SIG-M5 (cell line): ENCODE data around the gene MADCAM1.

Source experiments
- DNase-seq: peaks from one replicate; lab custom pipeline; 2025; lab: John Stamatoyannopoulos, UW

Gene MADCAM1

DNA sequence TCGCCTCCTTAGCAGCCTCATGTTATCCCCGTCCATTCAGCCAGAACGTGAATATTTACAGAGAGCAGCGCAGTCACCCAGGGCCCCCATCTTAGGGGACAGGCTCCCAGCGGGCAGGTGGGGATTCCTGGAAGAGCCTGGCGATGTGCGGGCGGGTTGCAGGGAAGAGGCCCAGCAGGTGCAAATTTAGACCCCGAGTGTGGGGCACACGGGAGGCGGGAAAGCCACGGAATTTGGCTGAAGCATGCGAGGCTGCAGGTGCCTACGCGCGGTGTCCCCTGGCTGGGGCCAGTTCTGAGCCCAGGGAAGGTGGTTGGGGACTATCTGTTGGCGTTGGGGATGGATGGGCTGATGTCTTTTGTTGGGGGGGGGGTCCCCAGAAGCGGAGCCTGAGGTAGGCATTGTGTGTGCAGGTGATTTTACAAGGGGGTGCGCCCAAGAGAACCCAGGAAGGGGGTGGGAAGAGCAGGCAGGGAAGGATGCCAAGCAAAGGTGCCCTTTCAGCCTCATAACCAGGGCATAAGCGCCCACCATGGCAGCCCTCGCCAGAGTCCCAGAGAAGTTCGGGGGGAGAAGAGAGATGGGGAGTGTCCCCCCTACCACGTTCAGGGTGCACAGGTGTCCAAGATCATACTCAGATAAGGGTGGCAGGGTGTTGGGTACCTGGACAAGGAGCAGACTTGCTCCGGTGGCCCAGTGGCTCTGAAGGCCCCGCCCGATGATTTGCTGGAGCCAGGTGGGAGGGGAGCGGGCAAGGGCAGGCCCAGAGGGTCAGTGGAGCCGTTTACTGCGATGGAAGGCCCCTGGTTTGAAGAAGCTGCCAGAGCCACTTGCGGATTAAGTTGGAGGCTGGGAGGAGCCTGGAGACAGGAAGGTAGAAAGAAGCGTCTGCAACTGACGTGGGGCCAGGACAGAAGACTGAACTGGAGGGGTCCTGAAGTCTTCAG lies 12.2 kb downstream of the MADCAM1 start:
- DNase-seq, result no peak

DNA sequence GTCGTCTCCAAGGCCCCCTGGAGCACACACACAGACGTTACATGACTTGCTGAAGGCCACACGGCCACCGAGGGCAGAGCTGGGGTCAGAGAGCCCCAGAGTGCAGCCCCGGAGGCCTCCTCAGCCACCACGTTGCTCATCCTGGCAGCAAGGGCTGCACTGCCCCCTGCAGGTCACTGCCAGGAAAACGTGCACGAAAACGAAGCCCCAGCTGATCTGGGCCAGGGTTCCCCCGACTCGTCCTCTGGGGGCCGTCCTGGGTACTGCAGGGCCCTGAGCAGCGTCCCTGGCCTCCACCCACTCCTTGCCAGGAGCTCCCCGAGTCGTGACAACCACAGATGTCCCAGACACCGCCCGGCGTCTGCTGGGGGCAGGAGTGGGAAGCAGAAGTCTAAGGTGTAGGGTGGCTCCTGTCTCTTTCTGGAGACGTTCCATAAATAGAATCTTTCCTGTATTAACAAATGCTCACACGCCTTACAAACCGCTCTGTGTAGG lies 14.4 kb downstream of the MADCAM1 start:
- peak; percentile 47 for DNase-seq

DNA sequence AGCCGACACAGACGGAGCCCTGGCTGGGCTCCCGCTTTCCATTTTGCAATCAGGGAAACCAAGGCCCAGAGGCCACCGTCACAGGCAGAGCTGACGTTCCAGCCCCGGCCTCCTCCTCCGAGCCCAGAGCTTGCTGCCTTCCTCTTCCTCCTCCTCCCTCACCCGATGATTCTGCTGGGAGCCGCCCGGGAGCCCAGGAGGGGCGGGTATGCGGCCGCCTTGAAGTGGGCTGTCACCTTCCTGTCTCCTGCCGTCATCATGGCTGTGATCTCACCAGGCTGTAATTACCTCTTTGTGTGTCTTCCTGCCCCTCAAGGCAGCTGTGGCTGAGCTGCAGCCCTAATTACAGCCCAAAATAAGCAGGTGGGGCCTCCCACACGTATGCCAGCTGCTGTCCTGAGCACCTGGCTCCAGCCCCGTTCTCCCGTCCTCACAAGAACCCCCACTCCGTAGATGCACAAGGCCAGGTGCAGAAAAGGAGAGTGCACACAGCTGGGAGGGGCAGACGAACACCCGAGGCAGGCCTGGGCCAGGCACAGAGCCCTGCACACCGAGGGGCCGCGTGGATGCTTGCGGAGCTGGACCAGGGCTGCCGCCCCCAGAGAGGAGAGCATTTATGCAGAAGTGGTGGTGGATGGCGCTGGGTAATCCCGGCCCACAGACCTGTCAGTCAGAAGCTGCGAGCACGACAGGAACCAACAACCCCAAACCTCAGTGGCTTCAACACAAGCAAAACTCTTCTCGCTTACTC lies 15.0 kb downstream of the MADCAM1 start:
- DNase-seq, result no peak

DNA sequence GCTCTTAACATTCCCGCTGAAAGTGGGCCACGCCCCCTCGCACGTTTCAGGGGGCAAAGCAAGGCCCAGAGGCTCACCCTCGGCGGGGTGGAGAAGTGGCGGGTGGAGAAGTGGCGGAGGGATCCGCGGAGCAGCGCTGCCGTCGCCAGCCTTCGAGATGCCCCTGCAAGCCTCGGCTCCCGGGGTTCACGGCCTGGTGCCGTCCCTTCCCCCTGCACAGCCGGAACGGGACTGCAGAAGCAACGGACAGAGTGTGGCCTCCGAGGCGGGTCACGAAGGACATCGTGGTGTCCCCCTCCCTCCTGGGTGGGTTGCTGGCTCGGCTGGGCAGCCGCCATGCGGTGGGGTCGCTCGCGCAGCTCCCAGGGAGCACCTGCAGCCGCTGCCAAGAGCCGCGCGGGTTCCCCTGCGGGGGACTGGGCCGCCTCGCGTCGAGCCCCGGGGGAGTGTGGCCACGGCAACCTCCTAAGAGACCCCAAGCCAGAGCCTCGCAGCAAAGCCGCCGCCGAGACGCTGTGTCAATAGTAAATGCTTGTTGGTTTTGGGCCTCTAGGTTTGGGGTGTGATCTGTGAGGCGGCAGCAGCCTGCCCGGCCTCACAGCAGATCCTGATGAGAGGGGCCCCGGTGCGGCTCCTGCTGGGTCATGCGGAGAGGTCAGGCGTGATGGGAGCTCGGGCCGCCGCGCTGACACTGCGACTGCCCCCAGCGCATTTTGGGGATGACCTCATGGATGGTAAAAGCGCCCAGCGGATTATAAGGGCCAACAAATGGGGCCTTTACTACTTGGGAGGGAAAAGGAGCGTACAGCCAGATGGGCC lies 16.5 kb downstream of the MADCAM1 start:
- DNase-seq, result no peak

DNA sequence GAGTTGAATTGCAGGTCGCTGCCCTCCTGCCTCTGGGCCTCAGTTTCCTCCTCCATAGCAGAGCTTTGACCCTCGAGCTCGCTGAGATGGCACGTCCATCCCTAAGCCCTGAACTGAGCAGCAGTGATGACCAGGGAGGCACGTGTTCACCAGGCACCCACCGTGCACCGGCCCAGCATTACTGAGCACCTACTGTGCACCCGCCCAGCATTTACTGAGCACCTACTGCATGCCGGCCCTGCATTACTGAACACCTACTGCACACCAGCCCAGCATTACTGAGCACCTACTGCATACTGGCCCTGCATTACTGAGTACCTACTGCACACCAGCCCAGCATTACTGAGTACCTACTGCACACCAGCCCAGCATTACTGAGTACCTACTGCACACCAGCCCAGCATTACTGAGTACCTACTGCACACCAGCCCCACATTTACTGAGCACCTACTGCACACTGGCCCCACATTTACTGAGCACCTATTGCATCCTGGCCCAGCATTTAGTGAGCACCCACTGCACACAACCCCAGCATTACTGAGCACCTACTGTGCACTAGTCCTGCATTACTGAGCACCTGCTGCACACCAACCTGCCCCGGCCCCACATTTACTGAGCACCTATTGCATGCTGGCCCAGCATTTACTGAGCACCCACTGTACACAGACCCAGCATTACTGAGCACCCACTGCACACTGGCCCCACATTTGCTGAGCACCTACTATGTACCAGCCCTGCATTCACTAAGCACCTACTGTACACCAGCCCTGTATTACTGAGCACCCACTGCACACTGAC lies 17.3 kb downstream of the MADCAM1 start:
- DNase-seq, result no peak

DNA sequence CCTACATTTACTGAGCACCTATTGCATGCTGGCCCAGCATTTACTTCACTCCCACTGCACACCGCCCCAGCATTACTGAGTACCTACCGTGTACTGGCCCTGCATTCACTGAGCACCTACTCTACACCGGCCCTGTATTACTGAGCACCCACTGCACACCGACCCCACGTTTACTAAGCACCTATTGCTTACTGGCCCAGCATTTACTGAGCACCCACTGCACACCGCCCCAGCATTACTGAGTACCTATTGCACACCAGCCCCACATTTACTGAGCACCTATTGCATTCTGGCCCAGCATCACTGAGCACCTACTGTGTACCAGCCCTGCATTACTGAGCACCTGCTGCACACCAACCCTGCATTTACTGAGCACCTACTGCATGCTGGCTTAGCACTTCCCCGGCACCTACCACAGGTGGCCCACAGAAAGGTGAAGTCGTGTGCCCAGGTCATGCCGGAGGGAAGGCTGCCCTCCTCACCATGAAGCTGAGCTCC lies 17.9 kb downstream of the MADCAM1 start:
- no peak for DNase-seq

DNA sequence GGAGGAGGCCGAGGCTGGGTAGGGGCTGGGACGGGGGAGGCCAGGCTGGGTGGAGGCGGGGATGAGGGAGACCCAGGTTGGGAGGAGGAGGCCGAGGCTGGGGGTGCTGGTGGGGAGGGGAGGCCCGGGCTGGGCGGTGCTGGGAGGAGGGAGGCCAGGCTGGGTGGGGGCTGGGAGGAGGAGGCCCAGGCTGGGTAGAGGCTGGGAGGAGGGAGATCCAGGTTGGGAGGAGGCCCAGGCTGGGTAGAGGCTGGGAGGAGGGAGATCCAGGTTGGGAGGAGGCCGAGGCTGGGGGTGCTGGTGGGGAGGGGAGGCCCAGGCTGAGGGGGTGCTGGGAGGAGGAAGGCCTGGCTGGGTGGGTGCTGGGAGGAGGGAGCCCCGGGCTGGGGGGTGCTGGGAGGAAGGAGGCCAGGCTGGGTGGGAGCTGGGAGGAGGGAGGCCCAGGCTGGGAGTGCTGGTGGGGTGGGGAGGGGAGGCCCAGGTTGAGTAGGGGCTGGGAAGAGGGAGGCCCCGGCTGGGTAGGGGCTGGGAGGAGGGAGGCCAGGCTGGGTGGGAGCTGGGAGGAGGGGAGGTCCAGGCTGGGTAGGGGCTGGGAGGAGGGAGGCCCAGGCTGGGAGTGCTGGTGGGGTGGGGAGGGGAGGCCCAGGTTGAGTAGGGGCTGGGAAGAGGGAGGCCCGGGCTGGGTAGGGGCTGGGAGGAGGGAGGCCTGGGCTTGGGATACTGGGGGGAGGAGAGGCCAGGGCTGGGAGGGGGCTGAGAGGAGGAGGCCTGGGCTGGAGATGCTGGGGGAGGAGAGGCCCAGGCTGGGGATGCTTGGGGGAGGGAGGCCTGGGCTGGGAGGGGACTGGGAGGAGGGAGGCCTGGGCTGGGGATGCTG lies 21.7 kb downstream of the MADCAM1 start:
- no peak for DNase-seq

DNA sequence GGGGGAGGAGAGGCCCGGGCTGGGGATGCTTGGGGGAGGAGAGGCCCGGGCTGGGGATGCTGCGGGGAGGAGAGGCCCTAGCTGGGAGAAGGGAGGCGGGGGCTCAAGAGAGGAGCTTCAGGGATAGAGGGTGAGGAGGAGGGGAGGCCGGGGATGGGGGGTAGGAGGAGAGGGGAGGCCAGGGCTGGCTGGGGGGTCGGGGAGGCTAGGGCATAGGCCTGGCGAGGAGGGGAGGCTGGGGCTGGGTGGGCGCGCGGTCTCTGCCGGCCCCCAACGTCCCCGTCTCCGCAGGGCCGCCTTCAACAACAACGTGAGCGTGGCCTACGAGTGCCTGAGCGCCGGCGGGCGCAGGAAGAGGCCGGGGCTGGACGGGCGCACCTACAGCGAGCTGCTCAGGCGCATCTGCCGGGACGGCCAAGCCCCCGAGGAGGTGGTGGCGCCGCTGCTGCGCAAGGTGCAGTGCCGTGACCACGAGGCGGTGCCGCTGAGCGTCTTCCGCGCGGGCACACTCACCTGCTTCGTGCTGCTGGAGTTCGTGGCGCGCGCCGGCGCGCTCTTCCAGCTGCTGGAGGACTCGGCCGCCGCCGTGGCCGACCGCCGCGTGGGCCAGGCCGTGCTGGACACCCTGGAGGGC lies 22.4 kb downstream of the MADCAM1 start:
- DNase-seq, result no peak

DNA sequence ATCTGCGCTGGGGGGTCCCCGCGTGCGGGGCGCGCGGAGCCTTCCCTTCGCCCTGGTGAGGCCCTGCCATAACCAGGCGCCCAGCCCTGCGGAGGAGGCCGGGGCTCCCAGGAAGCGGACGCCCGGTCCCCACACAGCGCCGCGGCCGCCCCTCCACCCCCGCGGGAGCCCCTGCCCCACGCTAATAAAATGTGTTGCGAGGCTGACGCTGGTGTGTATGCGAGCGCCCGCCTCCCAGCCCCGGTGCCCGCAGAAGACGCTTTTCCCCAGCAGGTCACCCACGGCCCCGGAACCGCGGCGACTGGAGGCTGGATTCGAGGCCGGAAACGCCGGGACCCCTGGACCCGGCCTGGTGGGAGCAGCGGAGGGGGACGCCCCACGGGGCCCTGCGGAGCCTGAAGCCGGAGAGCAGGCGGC lies 23.2 kb downstream of the MADCAM1 start:
- no peak for DNase-seq

DNA sequence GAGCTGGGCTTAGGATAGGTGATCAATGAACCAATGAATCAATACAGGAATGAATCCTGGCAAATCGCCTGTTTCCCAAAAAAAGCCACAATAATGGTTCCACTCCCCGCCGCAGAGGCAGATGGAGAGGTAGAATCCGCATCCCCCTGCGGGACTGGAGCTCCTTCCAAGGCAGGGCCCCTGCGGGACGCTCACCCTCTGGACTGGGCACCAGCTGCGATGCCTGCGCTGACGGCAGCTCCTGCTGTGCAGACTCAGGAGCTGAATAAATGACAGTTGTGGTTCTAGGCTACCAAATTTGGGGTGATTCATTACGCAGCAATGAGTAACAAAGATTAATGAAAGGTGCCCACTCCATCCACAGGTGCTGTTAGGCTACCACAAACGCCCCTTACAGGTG lies 26.4 kb downstream of the MADCAM1 start:
- no peak for DNase-seq

DNA sequence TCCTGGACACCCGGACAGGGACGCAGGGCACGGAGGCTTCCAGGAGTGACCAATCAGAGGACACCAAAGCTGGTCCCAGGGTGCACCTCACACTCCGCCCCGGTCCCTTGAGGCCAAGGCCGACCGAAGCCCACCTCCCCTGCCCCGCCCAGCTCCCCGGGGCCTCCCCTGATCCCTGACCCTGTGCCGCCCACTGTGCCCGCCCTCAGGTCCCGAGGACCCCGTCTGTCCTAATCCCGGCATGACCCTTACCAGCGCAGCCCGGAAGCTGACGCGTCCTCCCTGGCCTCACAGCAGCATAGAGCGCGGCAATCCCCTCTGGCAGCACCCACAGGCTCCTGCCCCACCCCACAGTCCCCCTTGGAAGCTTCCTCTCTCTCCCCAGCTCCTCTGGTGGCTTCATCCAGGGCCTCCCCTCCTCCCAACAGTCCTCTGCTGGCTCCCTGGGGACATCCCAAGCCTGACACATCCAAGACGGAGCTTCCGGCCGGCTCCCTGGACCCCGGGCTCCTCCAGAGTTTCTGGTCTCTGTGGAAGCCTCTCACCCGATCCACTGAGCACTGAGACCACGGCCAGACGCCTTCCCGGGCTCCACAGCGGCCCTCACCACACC lies 27.9 kb downstream of the MADCAM1 start:
- no peak for DNase-seq

DNA sequence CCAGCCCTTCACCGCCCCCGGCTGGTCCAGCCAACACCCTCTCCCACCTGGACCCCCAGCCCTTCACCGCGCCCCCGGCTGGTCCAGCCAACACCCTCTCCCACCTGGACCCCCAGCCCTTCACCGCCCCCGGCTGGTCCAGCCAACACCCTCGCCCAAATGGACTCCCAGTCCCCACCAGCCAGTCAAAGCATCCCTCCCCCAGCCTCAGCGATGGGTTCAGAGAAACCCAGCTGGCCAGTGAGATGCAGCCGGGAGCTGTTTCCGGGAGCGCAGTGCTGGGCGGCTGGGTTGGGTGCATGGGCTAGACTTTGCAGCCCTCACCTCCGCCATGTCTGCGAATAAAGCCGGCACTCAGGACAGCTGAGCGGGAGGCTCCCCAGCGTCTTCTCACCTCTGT lies 28.7 kb downstream of the MADCAM1 start:
- DNase-seq, result no peak

DNA sequence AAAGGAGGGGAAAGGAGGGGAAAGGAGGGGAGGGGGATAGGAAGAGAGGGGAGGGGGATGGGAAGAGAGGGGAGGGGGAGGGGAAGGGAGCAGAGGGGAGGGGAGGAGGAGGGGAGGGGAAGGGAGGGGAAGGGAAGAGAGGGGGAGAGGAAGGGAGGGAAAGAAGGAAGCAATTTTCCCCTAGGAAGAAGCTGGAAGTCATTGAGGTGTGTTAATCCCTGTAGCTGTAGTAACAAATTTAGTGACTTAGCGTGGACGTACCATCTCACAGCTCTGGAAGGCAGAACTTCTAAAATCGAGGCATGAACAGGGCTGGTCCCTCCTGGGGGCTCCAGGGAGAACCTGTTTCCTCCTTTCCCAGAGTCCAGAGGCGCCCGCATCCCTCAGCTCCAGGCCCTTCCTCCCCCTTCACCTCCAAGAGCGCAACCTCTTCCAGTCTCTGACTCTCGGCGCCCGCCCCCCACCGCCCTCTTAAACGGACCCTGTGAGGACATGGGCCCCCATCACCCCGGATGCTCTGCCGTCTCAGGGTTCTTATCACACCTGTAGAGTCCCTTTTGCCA lies 29.7 kb downstream of the MADCAM1 start:
- DNase-seq, result no peak

DNA sequence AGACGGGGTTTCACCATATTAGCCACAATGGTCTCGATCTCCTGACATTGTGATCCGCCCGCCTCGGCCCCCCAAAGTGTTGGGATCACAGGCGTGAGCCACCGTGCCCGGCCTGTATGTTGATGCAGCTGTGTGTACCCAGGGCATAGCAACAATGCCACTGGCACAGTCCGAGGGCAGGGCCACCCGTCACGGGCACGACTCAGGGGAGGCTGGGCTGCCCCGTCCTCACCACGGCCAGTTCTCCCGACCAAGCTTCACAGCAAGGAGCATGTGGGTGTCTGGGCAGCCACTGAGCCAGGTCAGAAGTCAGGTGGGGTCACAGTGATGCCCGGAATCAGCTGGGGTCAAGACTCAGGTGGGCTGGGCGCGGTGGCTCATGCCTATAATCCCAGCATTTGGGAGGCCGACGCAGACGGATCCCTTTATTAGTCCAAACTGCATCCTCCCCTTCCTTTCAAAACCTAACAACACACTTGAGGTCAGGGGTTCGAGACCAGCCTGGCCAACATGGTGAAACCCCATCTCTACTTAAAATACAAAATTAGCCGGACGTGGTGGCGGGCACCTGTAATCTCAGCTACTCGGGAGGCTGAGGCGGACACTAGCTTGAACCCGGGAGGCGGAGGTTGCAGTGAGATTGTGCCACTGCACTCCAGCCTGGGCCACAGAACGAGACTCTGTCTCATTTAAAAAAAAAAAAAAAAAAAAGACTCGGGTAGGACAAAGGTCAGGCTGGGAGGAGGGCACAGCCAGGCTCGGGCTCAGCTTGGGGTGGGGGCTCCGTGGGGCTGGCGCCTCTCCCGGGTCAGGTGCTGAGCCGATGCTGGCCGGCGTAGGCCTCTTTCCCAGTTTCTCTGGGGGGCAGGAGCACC lies 34.1 kb downstream of the MADCAM1 start:
- DNase-seq, result no peak

DNA sequence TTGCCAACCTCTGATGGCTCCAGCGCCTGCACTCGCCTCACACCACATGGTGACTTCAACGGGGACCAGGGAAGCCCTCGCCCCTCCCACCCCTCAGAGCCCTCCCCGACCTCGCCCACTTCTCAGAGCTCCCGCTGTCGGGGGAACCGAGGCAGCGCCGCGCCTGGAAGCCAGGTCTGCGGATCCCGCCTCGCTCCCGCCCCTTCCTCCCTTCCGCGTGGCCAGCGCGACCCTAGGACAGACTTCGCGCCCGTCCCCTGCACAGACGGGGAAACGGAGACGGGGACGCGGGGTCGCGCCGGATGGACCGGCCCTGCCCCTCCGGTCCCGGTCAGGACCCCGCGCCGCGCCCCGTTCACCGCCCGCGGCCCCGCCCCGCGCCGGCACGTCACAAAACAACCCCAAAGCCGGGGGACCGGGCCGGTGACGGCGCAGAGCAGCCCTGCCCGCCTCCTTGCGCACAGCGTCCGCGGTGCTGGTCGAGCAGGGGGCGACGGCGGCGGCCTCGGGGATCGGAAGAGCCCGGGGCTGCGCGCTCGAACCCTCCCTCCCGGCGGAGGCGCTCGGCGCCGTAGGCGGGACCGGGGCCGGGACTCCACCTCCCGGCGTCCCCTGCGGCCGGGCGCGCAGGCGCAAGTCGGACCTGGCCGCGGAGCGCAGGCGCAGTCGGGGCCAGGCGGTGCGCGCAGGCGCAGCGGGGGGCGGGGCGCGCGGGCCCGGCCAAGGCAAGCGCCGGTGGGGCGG lies 34.9 kb downstream of the MADCAM1 start:
- DNase-seq, result no peak

DNA sequence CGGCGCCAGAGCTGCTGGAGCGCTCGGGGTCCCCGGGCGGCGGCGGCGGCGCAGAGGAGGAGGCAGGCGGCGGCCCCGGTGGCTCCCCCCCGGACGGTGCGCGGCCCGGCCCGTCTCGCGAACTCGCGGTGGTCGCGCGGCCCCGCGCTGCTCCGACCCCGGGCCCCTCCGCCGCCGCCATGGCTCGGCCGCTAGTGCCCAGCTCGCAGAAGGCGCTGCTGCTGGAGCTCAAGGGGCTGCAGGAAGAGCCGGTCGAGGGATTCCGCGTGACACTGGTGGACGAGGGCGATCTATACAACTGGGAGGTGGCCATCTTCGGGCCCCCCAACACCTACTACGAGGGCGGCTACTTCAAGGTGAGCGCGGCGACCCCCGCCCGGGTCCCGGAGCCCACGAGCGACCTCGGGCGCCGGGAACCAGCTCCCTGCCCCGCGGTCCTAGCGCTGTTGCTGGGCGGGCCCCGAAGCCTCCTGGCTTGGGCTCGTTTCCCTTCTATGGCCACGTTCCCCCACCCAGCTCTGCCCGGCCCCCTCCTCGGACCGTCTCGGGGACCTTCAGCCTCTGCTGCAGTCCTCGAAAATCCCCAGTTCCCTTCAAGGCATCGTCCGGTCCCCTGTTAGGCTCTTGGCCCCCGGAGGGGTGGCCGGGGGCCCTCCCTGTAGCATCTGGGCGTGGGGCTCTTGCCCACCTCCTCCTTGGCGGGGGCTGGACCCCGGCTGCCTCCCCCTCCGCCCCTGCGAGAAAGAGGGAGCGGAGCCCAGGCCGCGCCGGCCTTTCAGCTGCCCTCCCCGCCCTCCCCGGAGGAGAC lies 35.7 kb downstream of the MADCAM1 start, which contains the start of gene CDC34:
TSS of gene CDC34 (plus strand) at position 8 of the 808 bp plus-strand sequence. CDS start at position 180, 172 bp downstream.
- DNase-seq, result no peak
